Lower leg skin (tissue), 4 donors: ENCODE results near the gene CD19. TPM values are rescaled to one million over a fixed set of nuclear protein-coding genes. Genes with fewer than 3 reads are reported as not detected.
"Not testable (repeated sequence)": the region's sequence is repeated elsewhere in the genome, so short reads cannot be mapped to it uniquely, and the experiment has no call there.

ENCODE experiments used
- DNase-seq, 2 donors: peaks; one replicate each; pipeline ENCODE4 v3.0.0-alpha.2; 2019; ENCODE audit warnings: low spot score in 2 of 2
- H3K4me3 ChIP-seq: fragments of 200-600 bp; sonication (generic); 2 replicates; pipeline ENCODE4 v1.5.1; 2017; ENCODE audit warnings: mild to moderate bottlenecking, low read depth; ENCODE audit not compliant: poor library complexity, severe bottlenecking
- POLR2A ChIP-seq, 2 donors: fragments of 450-650 bp; IDR thresholded peaks; one replicate each; pipeline ENCODE4 v1.6.1; 2016 to 2017; ENCODE audit warnings: antibody characterized with exemption in 2 of 2, mild to moderate bottlenecking in 1 of 2, moderate library complexity in 1 of 2
- WGBS, 2 donors: methylation state at CpG; one replicate each; pipeline ENCODE4 v1.1.5; 2018; 5-methylcytosine and 5-hydroxymethylcytosine counted together
- intact Hi-C: fragments of 100-400 bp; cut with DNase I; formaldehyde crosslinking; loops from one replicate; pipeline ENCODE4 v1.15.0; 2023; ENCODE audit warnings: low total_unique reads
- total RNA-seq, 4 donors: library from RNA; depleted of rRNA; stranded (reverse); fragments of >200 nt; gene quantifications; one replicate each; pipeline ENCODE4 v1.1.0, GENCODE V29; 2016
- TF ChIP-seq, protein P1 (sequence below), 3 donors: fragments of 450-650 bp; IDR thresholded peaks; one replicate each; pipeline ENCODE4 v1.5.1; 2016; ENCODE audit warnings: antibody characterized with exemption in 3 of 3, mild to moderate bottlenecking in 3 of 3, moderate library complexity in 2 of 3

CD19 gene
- total RNA-seq, 4 donors from 2014 or later = 0.26 to 1.1 TPM; not detected in 2

DNA sequence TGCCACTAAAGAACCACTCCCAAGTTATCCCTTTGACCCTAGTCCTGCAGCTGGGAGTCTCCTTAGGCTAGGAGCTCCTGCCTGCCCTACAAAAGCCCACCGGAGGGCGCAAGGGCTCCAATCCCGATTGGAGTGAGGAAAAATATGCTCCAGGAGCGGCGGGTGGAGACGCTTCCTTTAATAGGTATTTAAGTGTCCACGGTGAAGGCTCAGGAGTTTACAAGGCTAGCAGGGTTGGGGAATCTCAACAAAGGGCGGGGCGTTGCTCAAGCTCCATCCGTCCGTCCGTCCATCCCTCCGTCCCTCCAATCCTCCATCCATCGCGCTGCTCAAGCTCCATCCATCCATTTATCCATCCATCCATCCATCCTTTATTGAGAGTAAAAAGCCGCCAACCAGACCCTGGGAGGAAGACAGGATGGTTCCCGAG is 42.3 kb downstream of the CD19 start:
- DNase-seq = no peak
- no peak for TF ChIP-seq POLR2A (IDR thresholded peaks at IDR 0.05)
- TF ChIP-seq, protein P1, sequence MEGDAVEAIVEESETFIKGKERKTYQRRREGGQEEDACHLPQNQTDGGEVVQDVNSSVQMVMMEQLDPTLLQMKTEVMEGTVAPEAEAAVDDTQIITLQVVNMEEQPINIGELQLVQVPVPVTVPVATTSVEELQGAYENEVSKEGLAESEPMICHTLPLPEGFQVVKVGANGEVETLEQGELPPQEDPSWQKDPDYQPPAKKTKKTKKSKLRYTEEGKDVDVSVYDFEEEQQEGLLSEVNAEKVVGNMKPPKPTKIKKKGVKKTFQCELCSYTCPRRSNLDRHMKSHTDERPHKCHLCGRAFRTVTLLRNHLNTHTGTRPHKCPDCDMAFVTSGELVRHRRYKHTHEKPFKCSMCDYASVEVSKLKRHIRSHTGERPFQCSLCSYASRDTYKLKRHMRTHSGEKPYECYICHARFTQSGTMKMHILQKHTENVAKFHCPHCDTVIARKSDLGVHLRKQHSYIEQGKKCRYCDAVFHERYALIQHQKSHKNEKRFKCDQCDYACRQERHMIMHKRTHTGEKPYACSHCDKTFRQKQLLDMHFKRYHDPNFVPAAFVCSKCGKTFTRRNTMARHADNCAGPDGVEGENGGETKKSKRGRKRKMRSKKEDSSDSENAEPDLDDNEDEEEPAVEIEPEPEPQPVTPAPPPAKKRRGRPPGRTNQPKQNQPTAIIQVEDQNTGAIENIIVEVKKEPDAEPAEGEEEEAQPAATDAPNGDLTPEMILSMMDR (IDR thresholded peaks at IDR 0.05) = no peak
- peak overlapping the region; percentile 83 for H3K4me3 ChIP-seq
- intact Hi-C loops = no loop called here
- WGBS, 2 donors = 0% methylated on average over 17 of the region's 17 CpGs

- peak; percentile 97 to 99 for DNase-seq
- H3K4me3 ChIP-seq = peak within 1 kb of the TSS; percentile 83
- 0 to 1% methylated on average over 19 to 49 of the region's 60 CpGs for WGBS, 2 donors
- intact Hi-C loops = no loop called here
- TF ChIP-seq POLR2A (IDR thresholded peaks at IDR 0.05) = no peak
- TF ChIP-seq, protein P1 (IDR thresholded peaks at IDR 0.05) = no peak
Measured at GRCh38 chr16:28974437-28975157, 42.8 kb downstream of the CD19 start, which contains the start of gene SPNS1. TSS of gene SPNS1 (plus strand) at chr16:28974778. CDS start at chr16:28975152, 374 bp downstream.

DNA sequence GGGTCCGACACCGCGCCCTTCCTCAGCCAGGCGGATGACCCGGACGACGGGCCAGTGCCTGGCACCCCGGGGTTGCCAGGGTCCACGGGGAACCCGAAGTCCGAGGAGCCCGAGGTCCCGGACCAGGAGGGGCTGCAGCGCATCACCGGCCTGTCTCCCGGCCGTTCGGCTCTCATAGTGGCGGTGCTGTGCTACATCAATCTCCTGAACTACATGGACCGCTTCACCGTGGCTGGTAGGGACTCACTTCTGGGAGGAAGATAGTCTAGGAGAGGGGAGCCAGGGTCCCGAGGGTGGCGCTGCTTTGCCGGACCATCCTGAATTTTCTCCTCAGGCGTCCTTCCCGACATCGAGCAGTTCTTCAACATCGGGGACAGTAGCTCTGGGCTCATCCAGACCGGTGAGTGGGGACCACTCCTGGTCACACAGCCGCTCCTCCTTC is 43.4 kb downstream of the CD19 start:
- DNase-seq = no peak

DNA sequence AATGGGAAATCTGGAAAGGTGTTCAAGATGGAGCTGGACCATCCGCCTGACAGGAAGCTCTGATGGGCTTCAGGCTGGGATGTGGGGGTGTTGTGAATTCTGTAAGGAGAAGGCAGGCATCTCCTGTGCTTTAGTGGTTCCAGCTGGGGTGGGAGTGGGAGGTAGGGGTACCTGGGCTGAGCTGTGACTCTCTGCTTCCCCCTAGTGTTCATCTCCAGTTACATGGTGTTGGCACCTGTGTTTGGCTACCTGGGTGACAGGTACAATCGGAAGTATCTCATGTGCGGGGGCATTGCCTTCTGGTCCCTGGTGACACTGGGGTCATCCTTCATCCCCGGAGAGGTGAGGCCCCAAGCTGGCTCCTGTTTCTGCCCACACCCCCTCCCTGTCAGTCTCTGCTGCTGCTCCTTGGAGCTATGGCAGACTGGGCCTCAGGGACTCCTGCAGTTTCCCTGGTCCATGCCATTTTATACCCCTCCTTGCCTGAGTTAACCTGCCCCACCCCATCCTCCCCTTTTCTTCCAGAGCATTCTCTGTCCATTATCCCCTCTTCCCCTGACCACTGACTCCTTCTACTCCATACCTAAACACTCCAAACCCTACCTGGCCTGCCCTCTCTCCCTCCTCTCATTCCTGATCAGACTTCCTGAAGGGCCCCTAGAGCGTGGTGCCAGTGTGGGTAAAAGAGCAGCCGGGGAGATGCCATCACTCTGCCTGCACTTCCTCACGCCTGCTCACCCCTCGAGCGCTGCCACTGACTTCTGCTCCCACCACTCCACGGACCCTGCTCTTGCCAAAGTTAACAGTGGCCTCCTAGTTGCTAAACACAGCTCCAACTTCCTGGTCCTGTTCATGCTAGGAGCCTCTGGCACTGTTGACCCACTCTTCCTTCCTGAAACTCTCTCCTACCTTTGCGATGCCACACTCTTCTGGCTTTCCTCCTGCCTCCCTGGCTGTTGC is 46.2 kb downstream of the CD19 start:
- 79 to 80% methylated on average over 11 of the region's 11 CpGs for WGBS, 2 donors
- intact Hi-C loops = no loop called here

More for the DNA sequence above, 43.4 kb downstream of the CD19 start:
- H3K4me3 ChIP-seq = peak overlapping the region; percentile 83
- intact Hi-C loops = no loop called here
- TF ChIP-seq POLR2A (IDR thresholded peaks at IDR 0.05) = no peak
- TF ChIP-seq, protein P1 (IDR thresholded peaks at IDR 0.05) = no peak
- 7 to 10% methylated on average over 18 to 20 of the region's 30 CpGs for WGBS, 2 donors

GRCh38 chr16:28980330-28980729 is 48.6 kb downstream of the CD19 start:
- DNase-seq, intact Hi-C loops, H3K4me3 ChIP-seq: not testable (repeated sequence)
- 91 to 96% methylated on average over 7 of the region's 7 CpGs for WGBS, 2 donors

More for the DNA sequence above, 46.2 kb downstream of the CD19 start:
- no peak overlapping the region for H3K4me3 ChIP-seq
- TF ChIP-seq, protein P1 (IDR thresholded peaks at IDR 0.05) = no peak
- no peak for TF ChIP-seq POLR2A (IDR thresholded peaks at IDR 0.05)
- DNase-seq = no peak

DNA sequence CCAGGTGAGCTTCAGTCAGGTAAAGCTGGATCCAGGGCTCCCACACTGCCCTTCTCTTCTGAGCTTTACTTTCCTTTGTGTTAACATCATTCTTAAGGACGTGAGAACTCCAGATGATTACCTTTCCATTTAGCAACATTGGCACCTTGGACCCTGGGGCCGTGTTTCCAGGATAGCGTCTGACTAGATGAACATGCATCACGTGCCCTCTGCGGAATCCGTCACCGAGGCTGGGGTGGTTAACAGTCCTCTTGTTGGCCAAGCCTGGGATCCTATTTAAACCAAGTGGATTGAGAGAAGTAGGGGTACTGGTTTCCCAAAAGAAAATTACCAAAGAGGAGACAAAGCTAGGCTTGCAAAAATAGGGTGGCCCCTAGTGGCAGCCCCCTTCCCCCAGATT is 49.2 kb downstream of the CD19 start:
- intact Hi-C loops = no loop called here
- DNase-seq = no peak
- TF ChIP-seq POLR2A (IDR thresholded peaks at IDR 0.05) = no peak
- TF ChIP-seq, protein P1 (IDR thresholded peaks at IDR 0.05) = no peak
- no peak overlapping the region for H3K4me3 ChIP-seq
- 87 to 91% methylated on average over 7 of the region's 7 CpGs for WGBS, 2 donors
